Loucy (cell line): ENCODE measurements around the gene SLC35B2.

Experiments used
- H2AFZ ChIP-seq: fragments of 200-600 bp; sonication (generic); 2 replicates; pipeline ENCODE4 v1.6.0; 2016; ENCODE audit warnings: antibody characterized with exemption, mild to moderate bottlenecking, low read length, moderate library complexity
- H3F3A ChIP-seq: fragments of 200-600 bp; 2 replicates; pipeline ENCODE4 v1.6.0; 2016; ENCODE audit warnings: antibody characterized with exemption, low read depth, mild to moderate bottlenecking
- H3K27me3 ChIP-seq: fragments of 200-600 bp; sonication (generic); 2 replicates; pipeline ENCODE4 v1.6.1; 2014; ENCODE audit warnings: low read length, mild to moderate bottlenecking; ENCODE audit not compliant: insufficient read depth, poor library complexity, severe bottlenecking
- H3K36me3 ChIP-seq: fragments of 200-600 bp; sonication (generic); 2 replicates; pipeline ENCODE4 v1.6.1; 2016; ENCODE audit warnings: low read length; ENCODE audit not compliant: insufficient read depth
- H3K4me1 ChIP-seq: fragments of 200-600 bp; sonication (generic); 2 replicates; pipeline ENCODE4 v1.5.1; 2014; ENCODE audit warnings: low read length, mild to moderate bottlenecking; ENCODE audit not compliant: insufficient read depth, poor library complexity, severe bottlenecking
- H3K4me2 ChIP-seq: fragments of 200-600 bp; sonication (generic); 2 replicates; pipeline ENCODE4 v1.6.0; 2014; ENCODE audit warnings: antibody characterized with exemption, low read length, low read depth, mild to moderate bottlenecking; ENCODE audit not compliant: poor library complexity, severe bottlenecking
- H3K4me3 ChIP-seq: fragments of 200-600 bp; sonication (generic); 2 replicates; pipeline ENCODE4 v1.5.1; 2014; ENCODE audit warnings: low read length, mild to moderate bottlenecking, mixed read lengths; ENCODE audit not compliant: poor library complexity, severe bottlenecking
- H3K79me2 ChIP-seq: fragments of 200-600 bp; sonication (generic); 2 replicates; pipeline ENCODE4 v1.6.1; 2014; ENCODE audit warnings: low read length; ENCODE audit not compliant: insufficient read depth
- H3K9ac ChIP-seq: fragments of 200-600 bp; sonication (generic); 2 replicates; pipeline ENCODE4 v1.6.0; 2014; ENCODE audit warnings: mild to moderate bottlenecking, low read depth, low read length, moderate library complexity; ENCODE audit not compliant: poor library complexity, severe bottlenecking
- H3K9me2 ChIP-seq: fragments of 200-600 bp; sonication (generic); replicated peaks from 2 replicates; pipeline ENCODE4 v1.6.1; 2016; ENCODE audit warnings: low read depth, low read length, mixed read lengths
- H3K9me3 ChIP-seq: fragments of 200-600 bp; sonication (generic); 2 replicates; pipeline ENCODE4 v1.6.1; 2014; ENCODE audit warnings: mild to moderate bottlenecking, antibody characterized with exemption, low read length, low read depth; ENCODE audit not compliant: insufficient read depth
- H4K20me1 ChIP-seq: fragments of 200-600 bp; sonication (generic); 2 replicates; pipeline ENCODE4 v1.6.0; 2014; ENCODE audit warnings: antibody characterized with exemption, low read length, mild to moderate bottlenecking; ENCODE audit not compliant: insufficient read depth, poor library complexity, severe bottlenecking
- CTCF ChIP-seq: fragments of 200-600 bp; sonication (generic); conservative IDR thresholded peaks from 2 replicates; pipeline ENCODE4 v1.5.1; 2014; ENCODE audit warnings: mild to moderate bottlenecking, antibody characterized with exemption, low read length
- EZH2phosphoT487 ChIP-seq: fragments of 200-600 bp; IDR thresholded peaks from 2 replicates; pipeline ENCODE4 v1.6.1; 2018; ENCODE audit warnings: antibody characterized with exemption, mild to moderate bottlenecking, moderate library complexity, borderline replicate concordance

The SLC35B2 gene

DNA sequence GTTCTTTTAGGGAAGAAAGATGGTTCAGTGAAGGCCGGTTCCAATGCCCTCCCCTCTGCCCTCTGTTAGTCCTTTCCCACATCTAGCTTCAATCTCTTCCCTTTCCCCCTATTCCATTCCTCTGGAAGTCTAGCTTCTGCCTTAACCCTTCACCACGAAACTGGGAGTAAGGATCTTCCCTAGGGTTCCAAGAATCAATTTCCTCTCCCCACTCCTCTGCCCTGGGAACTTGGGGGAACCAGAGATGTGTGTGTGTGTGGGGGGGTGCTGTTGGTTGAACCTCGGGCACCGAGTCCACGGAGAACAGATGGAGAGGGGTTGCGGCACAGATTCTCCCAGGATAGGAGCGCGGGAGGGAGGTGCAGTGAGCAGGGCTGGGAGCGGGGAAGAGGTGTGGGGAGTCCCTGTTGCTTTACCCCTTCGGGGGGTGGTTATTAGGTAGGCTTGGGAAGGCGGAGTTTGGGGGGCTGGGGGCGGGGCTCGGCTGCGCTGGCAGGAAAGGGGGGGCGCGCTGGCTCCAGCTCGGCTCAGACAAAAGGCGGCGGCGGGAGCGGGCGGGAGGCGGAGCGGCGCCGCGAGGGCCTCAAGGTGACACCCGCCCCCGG is 12.7 kb upstream of the SLC35B2 start, which contains the start of gene TMEM151B:
Gene TMEM151B (plus strand): TSS at position 530 of the 605 bp plus-strand sequence. CDS start 293 bp downstream, outside the sequence.
- H3K4me1 ChIP-seq, result peaks cover 12% of the 10 kb centered on the region
- 0 out of 2 replicates have a peak, but pooled peaks cover 2% of the 10 kb centered on the region for H3K79me2 ChIP-seq
- no peaks in the 10 kb centered on the region for H3K36me3 ChIP-seq
- H3K4me2 ChIP-seq, result peak within 1 kb of the TSS; percentile 48
- no peaks in the 10 kb centered on the region for H3K9me3 ChIP-seq
- TF ChIP-seq CTCF, result no peak
- TF ChIP-seq EZH2phosphoT487, result no peak
- no peak within 1 kb of the TSS for H2AFZ ChIP-seq
- peak within 1 kb of the TSS; percentile 46 for H3K4me3 ChIP-seq
- H3F3A ChIP-seq, result no peaks in the 10 kb centered on the region
- H3K27me3 ChIP-seq, result no peaks in the 10 kb centered on the region
- H3K9me2 ChIP-seq, result no peaks in the 10 kb centered on the region
- no peak within 1 kb of the TSS for H3K9ac ChIP-seq
- H4K20me1 ChIP-seq, result no peaks in the 10 kb centered on the region

GRCh38 chr6:44269178-44269920 is 12.0 kb upstream of the SLC35B2 start:
- H3K9me3 ChIP-seq, result no peaks in the 10 kb centered on the region
- H3F3A ChIP-seq, result no peaks in the 10 kb centered on the region
- H3K36me3 ChIP-seq, result no peaks in the 10 kb centered on the region
- H4K20me1 ChIP-seq, result no peaks in the 10 kb centered on the region
- no peak for TF ChIP-seq EZH2phosphoT487
- TF ChIP-seq CTCF, result no peak
- H3K4me3 ChIP-seq, result no peak overlapping the region
- peaks cover 16% of the 10 kb centered on the region for H3K4me1 ChIP-seq
- no peaks in the 10 kb centered on the region for H3K27me3 ChIP-seq
- no peak overlapping the region for H3K9ac ChIP-seq
- peaks cover 9% of the 10 kb centered on the region for H3K79me2 ChIP-seq
- H3K4me2 ChIP-seq, result no peak overlapping the region
- H2AFZ ChIP-seq, result no peak overlapping the region
- no peaks in the 10 kb centered on the region for H3K9me2 ChIP-seq

DNA sequence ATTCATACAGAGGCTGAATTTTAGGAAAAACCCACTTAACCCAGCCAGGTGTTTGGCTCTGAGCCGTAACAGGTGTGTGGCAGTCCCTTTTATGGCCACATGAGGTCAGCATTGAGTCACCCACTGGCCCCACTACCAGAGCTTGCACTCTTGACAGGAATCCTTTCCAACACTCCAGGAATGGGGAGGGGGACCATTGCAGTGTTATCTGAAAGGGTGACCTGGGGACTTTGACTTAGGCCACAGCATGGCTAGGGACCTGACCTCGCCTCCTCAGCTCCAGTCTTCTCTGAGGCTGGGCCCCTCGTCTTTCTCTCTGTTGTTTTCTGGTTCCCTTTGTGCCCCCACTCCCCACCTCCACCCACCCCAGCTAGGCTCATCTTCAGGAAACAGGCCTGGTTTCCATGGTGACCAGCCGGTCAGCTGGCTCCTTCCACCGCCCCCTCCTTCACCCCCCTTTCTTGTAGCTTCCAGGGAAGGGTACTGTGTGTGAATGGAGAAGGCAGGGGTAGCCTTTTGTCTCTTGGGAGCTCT is 10.8 kb upstream of the SLC35B2 start:
- H3K27me3 ChIP-seq, result no peaks in the 10 kb centered on the region
- no peak for TF ChIP-seq EZH2phosphoT487
- TF ChIP-seq CTCF, result peak; percentile 98
- peak overlapping the region; percentile 42 for H3K4me3 ChIP-seq
- peak overlapping the region; percentile 62 for H2AFZ ChIP-seq
- peaks cover 5% of the 10 kb centered on the region for H4K20me1 ChIP-seq
- peaks cover 21% of the 10 kb centered on the region for H3K79me2 ChIP-seq
- no peaks in the 10 kb centered on the region for H3K9me3 ChIP-seq
- no peaks in the 10 kb centered on the region for H3K9me2 ChIP-seq
- peaks cover 28% of the 10 kb centered on the region for H3K4me1 ChIP-seq
- no peaks in the 10 kb centered on the region for H3F3A ChIP-seq
- no peak overlapping the region for H3K9ac ChIP-seq
- H3K36me3 ChIP-seq, result no peaks in the 10 kb centered on the region
- H3K4me2 ChIP-seq, result peak overlapping the region; percentile 74
